Gastroesophageal sphincter (tissue), 4 donors: Measurements from ENCODE around the gene PPFIA4. TPM values are rescaled to one million over a fixed set of nuclear protein-coding genes. Genes with fewer than 3 reads are reported as not detected.

Source experiments
- ATAC-seq: fragments of 150-250 bp; one replicate; pipeline ENCODE4 v1.9.1; 2016; ENCODE audit warnings: mild to moderate bottlenecking, moderate library complexity
- H3K27ac ChIP-seq, 4 donors: fragments of 200-600 bp; sonication (generic) in 3 of 4; 1 replicate in 3 of 4; 2 replicates in 1 of 4; pipeline ENCODE4 v1.5.1; 2016 to 2019
- H3K27me3 ChIP-seq: fragments of 200-600 bp; sonication (generic); one replicate; pipeline ENCODE4 v1.5.1; 2019
- H3K36me3 ChIP-seq, 2 donors: fragments of 200-600 bp; sonication (generic); one replicate each; pipeline ENCODE4 v1.5.1; 2019; ENCODE audit warnings: control low read depth in 1 of 2
- H3K4me1 ChIP-seq, 3 donors: fragments of 200-600 bp; sonication (generic); 1 replicate in 2 of 3; 2 replicates in 1 of 3; pipeline ENCODE4 v1.5.1; 2016 to 2019; ENCODE audit warnings: control low read depth in 2 of 3
- H3K4me3 ChIP-seq, 2 donors: fragments of 200-600 bp; sonication (generic); one replicate each; pipeline ENCODE4 v1.5.1; 2019; ENCODE audit warnings: mild to moderate bottlenecking in 1 of 2, moderate library complexity in 1 of 2
- H3K9me3 ChIP-seq, 3 donors: fragments of 200-600 bp; sonication (generic); one replicate each; pipeline ENCODE4 v1.5.1; 2017 to 2019; ENCODE audit warnings: control low read depth in 2 of 3
- EP300 ChIP-seq: sonication (generic); formaldehyde crosslinking; IDR thresholded peaks from one replicate; pipeline ENCODE4 v1.6.1; 2017; ENCODE audit warnings: antibody characterized with exemption, mild to moderate bottlenecking
- POLR2A ChIP-seq, 2 donors: fragments of 450-650 bp; IDR thresholded peaks; one replicate each; pipeline ENCODE4 v1.6.1; 2017; ENCODE audit warnings: antibody characterized with exemption in 2 of 2, mild to moderate bottlenecking in 2 of 2, moderate library complexity in 1 of 2
- POLR2AphosphoS5 ChIP-seq: sonication (generic); formaldehyde crosslinking; IDR thresholded peaks from one replicate; pipeline ENCODE4 v1.6.1; 2017; ENCODE audit warnings: antibody characterized with exemption
- WGBS, 2 donors: methylation state at CpG; one replicate each; pipeline ENCODE4 v1.1.5; 2018; ENCODE audit warnings: low coverage in 1 of 2; 5-methylcytosine and 5-hydroxymethylcytosine counted together
- total RNA-seq, 4 donors: library from RNA; depleted of rRNA; stranded (reverse); fragments of >200 nt; gene quantifications; one replicate each; pipeline ENCODE4 v1.1.0, GENCODE V29; 2016
- TF ChIP-seq, protein P1 (sequence below), 4 experiments: fragments of 200-600 bp in 2 of 4; fragments of 450-650 bp in 2 of 4; sonication (generic) in 1 of 4; IDR thresholded peaks; one replicate each; pipeline ENCODE4 v1.5.1; 2017 to 2019; ENCODE audit warnings: antibody characterized with exemption in 4 of 4, mild to moderate bottlenecking in 2 of 4, moderate library complexity in 2 of 4

The PPFIA4 gene
- total RNA-seq, 4 donors from 2014 or later, result 0.81 to 10.5 (median 1.7) TPM

- WGBS, 2 donors, result 80 to 100% methylated on average over 1 of the region's 1 CpG
- peaks cover 5% of the 10 kb centered on the region for H3K27me3 ChIP-seq
- no peak for ATAC-seq
- no peaks in the 10 kb centered on the region for H3K4me1 ChIP-seq
- TF ChIP-seq POLR2AphosphoS5, result no peak
- TF ChIP-seq EP300, result no peak
- TF ChIP-seq POLR2A (IDR thresholded peaks at IDR 0.05), result no peak
- TF ChIP-seq, protein P1, sequence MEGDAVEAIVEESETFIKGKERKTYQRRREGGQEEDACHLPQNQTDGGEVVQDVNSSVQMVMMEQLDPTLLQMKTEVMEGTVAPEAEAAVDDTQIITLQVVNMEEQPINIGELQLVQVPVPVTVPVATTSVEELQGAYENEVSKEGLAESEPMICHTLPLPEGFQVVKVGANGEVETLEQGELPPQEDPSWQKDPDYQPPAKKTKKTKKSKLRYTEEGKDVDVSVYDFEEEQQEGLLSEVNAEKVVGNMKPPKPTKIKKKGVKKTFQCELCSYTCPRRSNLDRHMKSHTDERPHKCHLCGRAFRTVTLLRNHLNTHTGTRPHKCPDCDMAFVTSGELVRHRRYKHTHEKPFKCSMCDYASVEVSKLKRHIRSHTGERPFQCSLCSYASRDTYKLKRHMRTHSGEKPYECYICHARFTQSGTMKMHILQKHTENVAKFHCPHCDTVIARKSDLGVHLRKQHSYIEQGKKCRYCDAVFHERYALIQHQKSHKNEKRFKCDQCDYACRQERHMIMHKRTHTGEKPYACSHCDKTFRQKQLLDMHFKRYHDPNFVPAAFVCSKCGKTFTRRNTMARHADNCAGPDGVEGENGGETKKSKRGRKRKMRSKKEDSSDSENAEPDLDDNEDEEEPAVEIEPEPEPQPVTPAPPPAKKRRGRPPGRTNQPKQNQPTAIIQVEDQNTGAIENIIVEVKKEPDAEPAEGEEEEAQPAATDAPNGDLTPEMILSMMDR (IDR thresholded peaks at IDR 0.05), result no peak
- no peak overlapping the region for H3K4me3 ChIP-seq
- no peaks in the 10 kb centered on the region for H3K36me3 ChIP-seq
- peaks cover 0 to 20% (median 0%) of the 10 kb centered on the region in 3 donors for H3K9me3 ChIP-seq
- no peak overlapping the region for H3K27ac ChIP-seq
Observed at GRCh38 chr1:203095061-203095690, 68.9 kb downstream of the PPFIA4 start.

DNA sequence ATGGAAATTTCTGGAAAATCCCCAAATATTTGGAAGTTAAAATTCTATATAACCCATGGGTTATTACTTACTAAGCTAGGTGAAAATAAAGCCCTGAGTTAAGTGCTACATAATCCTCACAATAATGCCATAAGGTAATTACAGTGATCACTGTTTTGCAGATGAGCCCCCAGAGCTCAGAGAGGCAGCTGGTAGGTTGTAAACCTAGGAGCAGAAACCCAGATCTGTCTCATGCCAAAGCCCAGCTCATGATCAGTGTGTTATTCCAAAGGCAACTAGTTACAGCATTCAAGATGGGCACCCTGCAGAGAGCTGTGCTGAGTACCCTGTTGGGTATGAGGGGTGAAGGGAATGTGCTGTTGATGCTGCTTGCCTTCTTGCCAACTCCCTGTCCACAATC lies 70.3 kb downstream of the PPFIA4 start:
- ATAC-seq, result no peak
- Histone ChIP-seq H3K4me1 (no peaks in the 10 kb centered on the region), H3K27me3 (peaks cover 8% of the 10 kb centered on the region), H3K4me3 (no peak overlapping the region), H3K36me3 (no peaks in the 10 kb centered on the region), H3K9me3 (peaks cover 0 to 20% (median 0%) of the 10 kb centered on the region in 3 donors), H3K27ac (no peak overlapping the region)
- TF ChIP-seq, protein P1 (IDR thresholded peaks at IDR 0.05), result no peak
- TF ChIP-seq POLR2AphosphoS5 (no peak), POLR2A (IDR thresholded peaks at IDR 0.05) (no peak), EP300 (no peak)

GRCh38 chr1:203097001-203097400 lies 70.7 kb downstream of the PPFIA4 start:
- no peaks in the 10 kb centered on the region for H3K36me3 ChIP-seq
- H3K4me1 ChIP-seq, result no peaks in the 10 kb centered on the region
- TF ChIP-seq POLR2A (IDR thresholded peaks at IDR 0.05) (no peak), POLR2AphosphoS5 (no peak), EP300 (no peak)
- TF ChIP-seq, protein P1 (IDR thresholded peaks at IDR 0.05), result no peak
- WGBS, 2 donors, result 60 to 80% methylated on average over 1 of the region's 1 CpG
- peaks cover 10% of the 10 kb centered on the region for H3K27me3 ChIP-seq
- no peak for ATAC-seq
- H3K4me3 ChIP-seq, result no peak overlapping the region
- no peak overlapping the region for H3K27ac ChIP-seq
- H3K9me3 ChIP-seq, result peaks cover 0 to 20% (median 0%) of the 10 kb centered on the region in 3 donors

- ATAC-seq, result no peak
- Histone ChIP-seq H3K4me3 (no peak overlapping the region), H3K27ac (no peak overlapping the region), H3K4me1 (no peaks in the 10 kb centered on the region), H3K9me3 (peaks cover 0 to 20% (median 0%) of the 10 kb centered on the region in 3 donors), H3K27me3 (peaks cover 17% of the 10 kb centered on the region), H3K36me3 (no peaks in the 10 kb centered on the region)
- no CpG with 5 or more reads among the region's 1 CpG for WGBS, 2 donors
- TF ChIP-seq EP300 (no peak), POLR2A (IDR thresholded peaks at IDR 0.05) (no peak), POLR2AphosphoS5 (no peak)
- TF ChIP-seq, protein P1 (IDR thresholded peaks at IDR 0.05), result no peak
Observed at GRCh38 chr1:203098445-203098844, 72.2 kb downstream of the PPFIA4 start.

- TF ChIP-seq POLR2AphosphoS5 (no peak), EP300 (no peak), POLR2A (IDR thresholded peaks at IDR 0.05) (no peak)
- TF ChIP-seq, protein P1 (IDR thresholded peaks at IDR 0.05), result no peak
- H3K27ac ChIP-seq, result no peak overlapping the region
- peaks cover 17% of the 10 kb centered on the region for H3K27me3 ChIP-seq
- H3K9me3 ChIP-seq, result peaks cover 0 to 20% (median 0%) of the 10 kb centered on the region in 3 donors
- ATAC-seq, result no peak
- H3K4me3 ChIP-seq, result no peak overlapping the region
- H3K36me3 ChIP-seq, result no peaks in the 10 kb centered on the region
- 78 to 87% methylated on average over 5 to 8 of the region's 8 CpGs for WGBS, 2 donors
- H3K4me1 ChIP-seq, result no peaks in the 10 kb centered on the region
Observed at GRCh38 chr1:203098914-203099520, 72.7 kb downstream of the PPFIA4 start.
